Kidney (tissue), 22 donors: ENCODE measurements around the gene GPR55. TPM values are rescaled to one million over a fixed set of nuclear protein-coding genes. Genes with fewer than 3 reads are reported as not detected.

Source experiments
- DNase-seq, 5 donors: peaks; one replicate each; pipeline ENCODE4 v3.0.0-alpha.2; 2013 to 2020
- FAIRE-seq: peaks from 2 replicates; lab custom pipeline; 2012; peaks lifted over from hg19 to GRCh38; lab: Jason Lieb, UNC
- H3K27ac ChIP-seq, 2 donors: one replicate each; pipeline ENCODE4 v1.7.0; 2013; ENCODE audit warnings: low read depth in 2 of 2, low read length in 2 of 2, inconsistent platforms in 1 of 2
- H3K27me3 ChIP-seq: one replicate; pipeline ENCODE4 v1.7.1; 2013; ENCODE audit warnings: low read length, inconsistent platforms; ENCODE audit not compliant: control insufficient read depth, insufficient read depth
- H3K36me3 ChIP-seq, 3 donors: one replicate each; pipeline versions ENCODE4 v1.7.0 to v1.7.1; 2013; ENCODE audit warnings: low read length in 3 of 3, control low read depth in 1 of 3, inconsistent platforms in 1 of 3; ENCODE audit not compliant: insufficient read depth in 3 of 3, control insufficient read depth in 2 of 3
- H3K4me1 ChIP-seq, 3 donors: one replicate each; pipeline versions ENCODE4 v1.7.0 to v1.7.1; 2013; ENCODE audit warnings: low read length in 3 of 3, inconsistent platforms in 1 of 3, low read depth in 1 of 3; ENCODE audit not compliant: control insufficient read depth in 2 of 3, insufficient read depth in 2 of 3
- H3K4me3 ChIP-seq, 3 donors: one replicate each; pipeline versions ENCODE4 v1.7.0 to v1.8.1; 2013; ENCODE audit warnings: low read length in 3 of 3, control low read depth in 1 of 3, inconsistent platforms in 1 of 3
- H3K9ac ChIP-seq, 3 donors: one replicate each; pipeline versions ENCODE4 v1.7.0 to v1.7.1; 2013; ENCODE audit warnings: low read length in 3 of 3, control low read depth in 1 of 3, inconsistent platforms in 1 of 3
- H3K9me3 ChIP-seq, 3 donors: one replicate each; pipeline versions ENCODE4 v1.7.0 to v1.7.1; 2013; ENCODE audit warnings: low read length in 3 of 3, control low read depth in 1 of 3, inconsistent platforms in 1 of 3; ENCODE audit not compliant: control insufficient read depth in 2 of 3, insufficient read depth in 1 of 3
- intact Hi-C: fragments of 100-400 bp; cut with DNase I; formaldehyde crosslinking; loops from one replicate; pipeline ENCODE4 v1.11.1; 2022
- long read RNA-seq, 10 donors: library from polyadenylated mRNA in 1 of 10; unstranded in 1 of 10; transcript quantifications; one replicate each; pipeline ENCODE4 v2.0.0 and lab custom pipeline, GENCODE V29; 2021 to 2026
- polyA plus RNA-seq: library from polyadenylated mRNA; stranded (reverse); fragments of 350-450 nt; fragmentation: Illumina TruSeq; extraction: RNeasy Lipid Tissue Mini Kit (QIAGEN cat#74804); gene quantifications from one replicate; pipeline ENCODE4 v1.2.3, GENCODE V29; 2014; ENCODE audit warnings: low read depth, low replicate concordance; ENCODE audit not compliant: insufficient read depth
- total RNA-seq: library from RNA; stranded (reverse); fragmentation: NEBNext Ultra II Directional; extraction: Animal tissue kit (Norgen Biotek cat#: 25700); gene quantifications from one replicate; pipeline ENCODE4 v1.2.1, GENCODE V29; 2021
- TF ChIP-seq, protein P1 (sequence below): IDR thresholded peaks from 3 replicates; pipeline ENCODE4 v1.5.1; 2012; ENCODE audit warnings: mild to moderate bottlenecking, moderate library complexity, borderline replicate concordance; ENCODE audit not compliant: insufficient read depth; ENCODE audit errors: extremely low read depth
- donor health status: control.
- donor health status: control.
- donor health status: control.
- donor health status: control.
- donor health status: control.
- donor health status: DM: yes; HTN: yes; CAD: no.
- donor health status: Normal renal cell carcinoma (clear cell type).

Gene GPR55, protein sequence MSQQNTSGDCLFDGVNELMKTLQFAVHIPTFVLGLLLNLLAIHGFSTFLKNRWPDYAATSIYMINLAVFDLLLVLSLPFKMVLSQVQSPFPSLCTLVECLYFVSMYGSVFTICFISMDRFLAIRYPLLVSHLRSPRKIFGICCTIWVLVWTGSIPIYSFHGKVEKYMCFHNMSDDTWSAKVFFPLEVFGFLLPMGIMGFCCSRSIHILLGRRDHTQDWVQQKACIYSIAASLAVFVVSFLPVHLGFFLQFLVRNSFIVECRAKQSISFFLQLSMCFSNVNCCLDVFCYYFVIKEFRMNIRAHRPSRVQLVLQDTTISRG
- 0.69 TPM for total RNA-seq
- not detected for polyA plus RNA-seq
- long read RNA-seq, donor 1: 0 reads
- long read RNA-seq, donor 2: 0 reads
- long read RNA-seq, donor 3: 0 reads
- long read RNA-seq, donor 4: 0 reads
- long read RNA-seq, donor 5: 0 reads
- long read RNA-seq, donor 6: 0 reads
- long read RNA-seq, donor 7: 0 reads
- long read RNA-seq, donor 8: 0 reads
- long read RNA-seq, donor 9: 0 reads
- long read RNA-seq, donor 10: 0 reads

DNA sequence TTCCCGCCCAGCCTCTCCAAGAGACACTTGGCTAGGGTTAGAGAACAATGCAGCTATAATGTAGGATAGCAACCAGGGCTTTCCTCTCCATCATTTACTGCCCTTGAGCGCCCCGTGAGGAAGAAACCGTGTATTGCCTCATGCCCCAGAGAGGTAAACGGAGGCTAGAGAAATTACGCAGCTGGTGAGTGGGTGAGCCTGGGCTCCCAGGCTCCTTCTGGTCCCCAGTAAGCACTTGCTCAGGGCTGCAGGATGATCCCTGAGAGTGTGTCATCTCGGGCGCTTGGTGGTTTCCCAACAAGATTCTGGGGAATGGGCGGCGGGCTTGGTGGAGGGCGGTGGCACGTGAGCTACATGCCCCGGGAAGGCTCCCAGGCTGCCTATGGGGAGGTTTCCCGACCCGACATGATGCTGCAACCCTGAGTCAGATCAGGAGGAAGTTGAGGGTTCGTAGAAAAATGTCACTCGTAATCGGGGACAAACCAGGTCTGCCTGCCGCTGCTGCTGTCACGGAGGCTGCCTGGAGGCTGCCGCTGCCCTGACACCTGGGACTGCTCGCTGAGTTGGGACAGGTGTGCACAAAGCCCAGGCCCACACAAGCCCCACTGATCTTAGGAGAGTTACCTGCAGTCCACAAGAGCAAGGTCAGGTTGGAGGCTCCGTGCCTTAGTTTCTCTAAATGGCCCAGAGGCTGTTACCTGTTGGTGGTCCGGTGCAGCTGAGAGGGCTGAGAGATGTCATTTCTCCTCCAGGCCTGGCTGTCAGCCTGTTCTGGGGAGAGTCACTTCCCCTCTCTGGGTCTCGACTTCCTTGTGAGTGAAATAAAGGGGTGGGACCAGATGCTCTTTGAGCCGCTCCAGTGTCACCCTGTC lies at the start of gene GPR55:
TSS of gene GPR55 (minus strand) at position 773 of the 872 bp plus-strand sequence. CDS start 14,280 bp downstream, outside the sequence.
- Histone ChIP-seq H3K4me3 (no peak within 1 kb of the TSS), H3K36me3 (no peaks in the 10 kb centered on the region), H3K9me3 (no peaks in the 10 kb centered on the region), H3K27me3 (no peaks in the 10 kb centered on the region), H3K4me1 (no peaks in the 10 kb centered on the region), H3K27ac (no peak within 1 kb of the TSS), H3K9ac (no peak within 1 kb of the TSS)
- DNase-seq (peak in 1 of 5 donors; percentile 28), FAIRE-seq (no peak)
- intact Hi-C loops: no loop called here
- TF ChIP-seq, protein P1, sequence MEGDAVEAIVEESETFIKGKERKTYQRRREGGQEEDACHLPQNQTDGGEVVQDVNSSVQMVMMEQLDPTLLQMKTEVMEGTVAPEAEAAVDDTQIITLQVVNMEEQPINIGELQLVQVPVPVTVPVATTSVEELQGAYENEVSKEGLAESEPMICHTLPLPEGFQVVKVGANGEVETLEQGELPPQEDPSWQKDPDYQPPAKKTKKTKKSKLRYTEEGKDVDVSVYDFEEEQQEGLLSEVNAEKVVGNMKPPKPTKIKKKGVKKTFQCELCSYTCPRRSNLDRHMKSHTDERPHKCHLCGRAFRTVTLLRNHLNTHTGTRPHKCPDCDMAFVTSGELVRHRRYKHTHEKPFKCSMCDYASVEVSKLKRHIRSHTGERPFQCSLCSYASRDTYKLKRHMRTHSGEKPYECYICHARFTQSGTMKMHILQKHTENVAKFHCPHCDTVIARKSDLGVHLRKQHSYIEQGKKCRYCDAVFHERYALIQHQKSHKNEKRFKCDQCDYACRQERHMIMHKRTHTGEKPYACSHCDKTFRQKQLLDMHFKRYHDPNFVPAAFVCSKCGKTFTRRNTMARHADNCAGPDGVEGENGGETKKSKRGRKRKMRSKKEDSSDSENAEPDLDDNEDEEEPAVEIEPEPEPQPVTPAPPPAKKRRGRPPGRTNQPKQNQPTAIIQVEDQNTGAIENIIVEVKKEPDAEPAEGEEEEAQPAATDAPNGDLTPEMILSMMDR: no peak

- TF ChIP-seq, protein P1: no peak
- Histone ChIP-seq H3K4me3 (no peak overlapping the region), H3K27ac (no peak overlapping the region), H3K4me1 (no peaks in the 10 kb centered on the region), H3K9me3 (no peaks in the 10 kb centered on the region), H3K36me3 (no peaks in the 10 kb centered on the region), H3K9ac (no peak overlapping the region), H3K27me3 (no peaks in the 10 kb centered on the region)
- intact Hi-C loops: no loop called here
- DNase-seq (no peak), FAIRE-seq (no peak)
Observed at GRCh38 chr2:230974096-230974913, 49.3 kb upstream of the GPR55 start.

DNA sequence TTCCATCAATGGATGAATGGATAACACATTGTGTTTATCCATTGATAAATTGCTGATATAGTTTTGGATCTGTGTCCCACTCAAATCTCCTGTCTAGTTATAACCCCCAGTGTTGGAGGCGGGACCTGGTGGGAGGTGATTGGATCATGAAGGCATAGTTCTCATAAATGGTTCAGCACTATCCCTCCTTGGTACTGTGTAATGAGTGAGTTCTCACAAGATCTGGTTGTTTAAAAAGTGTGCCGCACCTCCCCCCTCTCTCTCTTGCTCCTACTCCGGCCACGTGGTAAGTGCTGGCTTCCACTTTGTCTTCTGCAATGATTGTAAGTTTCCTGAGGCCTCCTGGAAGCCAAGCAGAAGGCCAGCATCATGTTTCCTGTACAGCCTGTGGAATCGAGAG lies 47.0 kb upstream of the GPR55 start:
- TF ChIP-seq, protein P1: no peak
- FAIRE-seq (no peak), DNase-seq (no peak)
- intact Hi-C loops: no loop called here
- H3K4me3 ChIP-seq: no peak overlapping the region
- no peak overlapping the region for H3K27ac ChIP-seq
- H3K36me3 ChIP-seq: no peaks in the 10 kb centered on the region
- H3K4me1 ChIP-seq: no peaks in the 10 kb centered on the region
- H3K9me3 ChIP-seq: no peaks in the 10 kb centered on the region
- H3K27me3 ChIP-seq: no peaks in the 10 kb centered on the region
- no peak overlapping the region for H3K9ac ChIP-seq
